HG02759 (cell line): ENCODE results near the gene CREBL2.
"Not testable (repeated sequence)": the region's sequence is repeated elsewhere in the genome, so short reads cannot be mapped to it uniquely, and the experiment has no call there.

Experiments
- ATAC-seq: cut with Tn5 transposase; IDR thresholded peaks from one replicate; pipeline ENCODE4 v1.9.1; 2021; ENCODE audit warnings: mild to moderate bottlenecking, moderate library complexity; ENCODE audit not compliant: unreplicated experiment

The CREBL2 gene

GRCh38 chr12:12596598-12596997 lies 15.1 kb upstream of the CREBL2 start:
- not testable (repeated sequence) for ATAC-seq

GRCh38 chr12:12598864-12599263 lies 12.8 kb upstream of the CREBL2 start:
- ATAC-seq = no peak

DNA sequence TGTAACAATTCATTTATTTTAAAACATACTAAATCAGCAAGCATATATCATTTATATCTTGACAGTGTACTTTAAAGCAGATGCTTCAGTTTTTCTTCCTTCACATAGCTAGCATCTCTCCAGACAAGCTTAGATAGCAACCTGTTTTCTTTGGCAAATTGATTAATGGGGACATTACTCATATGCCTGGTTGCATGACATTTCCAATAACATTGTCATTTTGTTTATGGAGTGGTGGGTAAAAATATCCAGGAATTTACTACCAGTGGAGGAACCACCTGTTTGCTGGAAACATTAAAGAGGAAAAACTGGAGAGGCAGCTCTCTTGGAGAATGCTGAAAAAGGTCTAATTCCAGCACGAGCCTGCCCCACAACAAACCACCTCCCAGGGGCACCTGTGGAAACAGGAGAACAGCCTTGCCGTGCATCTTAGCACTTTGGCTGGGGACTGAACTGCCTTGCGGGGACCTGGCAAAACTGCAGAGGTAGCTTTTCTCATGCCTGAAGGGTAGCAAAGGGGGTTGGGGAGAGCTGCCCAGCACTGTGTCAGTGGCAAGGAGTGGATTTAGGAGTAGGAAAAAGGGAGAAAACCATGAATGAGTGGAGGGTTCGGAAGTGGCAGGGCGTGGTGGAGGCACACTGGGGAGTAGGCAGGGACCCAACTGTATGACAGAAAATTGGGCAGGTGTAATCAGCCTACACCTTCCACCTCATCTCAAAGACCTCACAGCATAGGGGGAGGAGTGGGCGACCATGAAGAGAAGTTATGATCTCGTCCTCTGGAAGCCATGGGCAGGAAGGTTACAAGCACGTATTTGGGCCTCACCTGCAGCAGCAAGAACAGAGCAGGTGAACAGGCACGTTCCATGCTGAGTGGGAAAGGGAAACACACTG lies 11.7 kb upstream of the CREBL2 start:
- no peak for ATAC-seq

DNA sequence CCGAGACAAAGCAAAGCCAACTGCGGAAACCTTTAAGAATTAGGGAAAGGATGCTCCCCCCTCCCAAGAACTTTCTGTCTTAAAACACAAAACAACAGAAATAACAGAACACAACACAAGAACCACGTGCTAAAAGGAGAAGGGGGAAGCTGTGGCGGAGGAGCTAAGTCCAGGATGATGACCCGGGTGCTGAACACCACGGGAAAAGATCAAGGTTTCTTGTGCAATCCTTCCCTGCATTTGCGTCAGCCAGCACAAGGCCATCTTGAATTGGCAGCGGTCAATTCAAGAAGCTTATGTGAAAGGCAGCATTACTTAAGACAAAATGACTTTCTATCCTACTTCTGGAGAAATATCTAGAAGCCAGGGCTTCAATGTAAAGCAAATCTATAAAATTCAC lies 11.0 kb upstream of the CREBL2 start:
- ATAC-seq = no peak

- no peak for ATAC-seq
Observed at GRCh38 chr12:12604740-12605139, 6.9 kb upstream of the CREBL2 start.

DNA sequence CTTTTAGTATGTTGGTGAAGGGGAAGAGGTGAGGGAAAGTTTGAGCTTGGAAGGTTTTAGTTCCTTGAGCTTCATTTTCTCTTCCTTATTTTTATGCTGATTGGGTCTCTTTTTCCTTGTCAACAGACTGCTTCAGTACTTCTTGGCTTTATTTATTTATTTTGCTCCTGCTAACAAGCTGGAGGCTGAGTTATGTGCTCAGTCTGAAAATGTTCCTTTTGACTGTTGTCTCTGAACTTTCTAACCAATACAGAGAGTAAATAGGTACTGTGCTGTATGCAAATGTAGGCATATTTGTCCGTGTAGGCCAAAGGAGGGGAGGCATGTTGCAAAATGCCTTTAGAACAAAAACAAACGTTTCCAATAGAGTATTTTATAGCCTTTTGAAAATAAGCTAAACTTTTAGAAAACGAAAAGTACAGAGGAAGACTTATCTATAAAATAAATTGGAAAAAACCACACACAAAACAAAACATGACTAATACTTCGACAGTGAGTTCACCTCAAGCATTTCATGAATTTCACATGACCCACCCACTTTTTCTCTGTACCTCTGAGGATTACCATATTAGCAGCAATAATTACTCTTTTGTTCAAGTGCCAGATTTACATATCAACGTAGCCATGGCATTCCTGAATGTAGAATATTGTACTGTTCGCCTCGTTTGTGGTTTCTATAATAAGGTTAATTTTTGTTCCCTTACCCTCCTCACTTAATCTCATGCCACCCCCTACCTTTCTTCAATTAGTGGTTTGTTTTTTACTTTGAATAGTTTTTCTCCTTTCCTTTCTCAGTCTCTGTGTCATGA lies 4.7 kb upstream of the CREBL2 start:
- ATAC-seq = no peak

DNA sequence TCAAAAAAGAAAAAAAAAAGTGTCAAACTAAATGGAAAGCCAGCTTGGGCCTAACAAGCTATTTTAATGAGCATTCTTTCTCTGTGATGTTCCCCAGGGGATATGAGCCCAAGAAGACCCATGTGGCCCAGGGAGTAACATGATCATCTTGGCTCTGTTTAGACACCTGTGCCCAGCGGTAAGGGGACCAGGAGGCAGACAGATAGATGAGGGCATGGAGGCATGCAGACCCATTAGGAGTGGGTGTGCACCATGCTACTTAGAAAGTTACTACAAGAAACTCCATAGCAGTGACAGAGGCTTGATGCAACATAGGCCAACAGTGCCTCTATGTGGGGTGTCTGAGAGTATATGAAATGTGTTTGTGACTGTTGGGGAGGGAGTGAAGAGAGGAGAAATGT lies 3.1 kb upstream of the CREBL2 start:
- no peak for ATAC-seq

GRCh38 chr12:12609692-12610091 lies 2.0 kb upstream of the CREBL2 start:
- no peak for ATAC-seq

GRCh38 chr12:12610711-12611110 lies 965 bp upstream of the CREBL2 start:
- ATAC-seq = no peak

- no peak for ATAC-seq
Observed at GRCh38 chr12:12612358-12612757, 682 bp downstream of the CREBL2 start.

- no peak for ATAC-seq
Observed at GRCh38 chr12:12613344-12613743, 1.7 kb downstream of the CREBL2 start.

DNA sequence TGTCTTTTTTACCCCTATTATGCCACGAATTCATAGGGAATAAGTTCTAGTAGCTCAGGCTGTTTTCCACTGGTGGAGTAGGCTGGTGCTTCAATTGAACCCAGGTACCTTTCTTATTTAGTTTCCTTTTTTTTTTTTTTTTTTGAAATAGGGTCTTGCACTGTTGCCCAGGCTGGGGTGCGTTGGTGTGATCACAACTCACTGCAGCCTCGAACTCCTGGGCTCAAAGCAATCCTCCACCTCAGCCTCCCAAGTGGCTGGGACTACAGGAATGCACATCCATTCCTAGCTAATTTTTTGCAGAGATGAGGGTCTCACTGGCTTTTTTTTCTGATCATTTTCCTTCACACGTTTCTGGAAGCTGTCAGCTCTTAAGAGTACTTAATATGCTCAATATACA lies 2.7 kb downstream of the CREBL2 start:
- no peak for ATAC-seq

DNA sequence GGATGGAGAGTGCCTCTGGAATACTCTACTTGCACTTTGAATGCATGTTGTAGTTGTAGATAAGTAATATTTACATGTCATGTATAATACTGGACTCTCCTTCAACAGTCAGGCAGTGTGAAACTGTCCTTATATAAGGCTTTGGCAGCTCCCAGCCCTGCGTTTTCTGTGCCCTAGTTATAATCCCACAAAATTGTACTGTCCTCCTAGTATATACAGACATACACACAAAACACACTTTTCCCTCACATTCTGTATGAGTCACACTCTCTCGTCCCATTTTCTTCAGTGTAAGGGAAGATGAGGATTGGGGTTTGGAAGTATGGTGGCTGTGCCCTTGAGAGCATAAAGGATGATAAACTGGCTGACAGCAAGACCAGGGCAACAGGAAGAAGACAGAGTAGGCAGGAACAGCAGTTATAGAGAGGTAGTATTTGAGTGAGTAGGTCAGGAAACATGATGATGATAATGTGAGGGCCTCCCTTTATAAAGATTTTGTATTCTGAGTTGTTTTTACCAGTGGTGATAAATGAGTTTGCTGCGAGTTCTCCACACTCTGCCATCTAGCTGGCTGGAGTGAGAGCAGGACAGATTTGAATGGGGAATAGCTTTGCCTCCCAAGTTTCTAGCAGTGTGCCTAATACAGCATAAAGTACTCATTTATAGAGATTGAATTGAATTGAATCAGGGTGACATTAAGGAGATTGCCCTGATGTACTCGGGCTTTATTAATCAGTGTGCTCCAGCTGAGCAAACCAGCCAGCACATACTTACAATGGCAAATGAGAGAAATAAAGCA lies 5.0 kb downstream of the CREBL2 start:
- no peak for ATAC-seq

DNA sequence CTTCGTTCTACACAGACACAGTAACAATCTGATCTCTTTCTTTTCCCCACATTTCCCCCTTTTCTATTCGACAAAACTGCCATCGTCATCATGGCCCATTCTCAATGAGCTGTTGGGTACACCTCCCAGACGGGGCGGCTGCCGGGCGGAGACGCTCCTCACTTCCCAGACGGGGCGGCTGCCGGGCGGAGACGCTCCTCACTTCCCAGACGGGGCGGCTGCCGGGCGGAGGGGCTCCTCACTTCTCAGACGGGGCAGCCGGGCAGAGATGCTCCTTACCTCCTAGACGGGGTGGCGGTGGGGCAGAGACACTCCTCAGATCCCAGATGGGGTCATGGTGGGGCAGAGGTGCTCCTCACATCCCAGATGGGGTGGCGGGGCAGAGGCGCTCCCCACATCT lies 6.4 kb downstream of the CREBL2 start:
- ATAC-seq = not testable (repeated sequence)

DNA sequence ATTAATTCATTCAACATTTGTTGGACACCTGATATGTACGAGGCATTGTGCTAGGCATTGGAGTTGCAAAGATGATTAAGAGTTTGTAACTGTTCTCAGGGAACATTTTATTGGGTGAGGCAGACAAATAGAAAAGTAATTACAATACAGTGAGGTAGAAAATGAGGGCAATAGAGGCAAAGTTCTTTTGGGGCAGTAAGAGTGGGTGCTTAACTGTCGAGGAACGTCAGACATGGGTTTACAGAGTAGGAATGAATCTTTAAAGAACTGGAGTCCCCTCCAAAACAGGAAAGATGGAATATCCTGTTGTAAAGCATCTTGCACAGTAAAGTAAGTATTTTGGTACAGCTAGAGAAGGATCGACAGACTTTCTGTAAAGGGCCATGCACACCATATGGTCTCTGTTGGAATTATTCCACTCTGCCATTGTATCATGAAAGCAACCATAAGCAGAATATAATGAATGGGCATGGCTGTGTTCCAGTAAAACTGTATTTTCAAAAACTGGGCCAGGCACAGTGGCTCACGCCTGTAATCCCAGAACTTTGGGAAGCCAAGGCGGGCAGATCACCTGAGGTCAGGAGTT lies 9.1 kb downstream of the CREBL2 start:
- ATAC-seq = no peak

GRCh38 chr12:12622418-12622817 lies 10.7 kb downstream of the CREBL2 start:
- ATAC-seq = no peak

GRCh38 chr12:12624498-12624992 lies 12.9 kb downstream of the CREBL2 start:
- ATAC-seq = no peak

- ATAC-seq = no peak
Observed at GRCh38 chr12:12626471-12626870, 14.8 kb downstream of the CREBL2 start.

DNA sequence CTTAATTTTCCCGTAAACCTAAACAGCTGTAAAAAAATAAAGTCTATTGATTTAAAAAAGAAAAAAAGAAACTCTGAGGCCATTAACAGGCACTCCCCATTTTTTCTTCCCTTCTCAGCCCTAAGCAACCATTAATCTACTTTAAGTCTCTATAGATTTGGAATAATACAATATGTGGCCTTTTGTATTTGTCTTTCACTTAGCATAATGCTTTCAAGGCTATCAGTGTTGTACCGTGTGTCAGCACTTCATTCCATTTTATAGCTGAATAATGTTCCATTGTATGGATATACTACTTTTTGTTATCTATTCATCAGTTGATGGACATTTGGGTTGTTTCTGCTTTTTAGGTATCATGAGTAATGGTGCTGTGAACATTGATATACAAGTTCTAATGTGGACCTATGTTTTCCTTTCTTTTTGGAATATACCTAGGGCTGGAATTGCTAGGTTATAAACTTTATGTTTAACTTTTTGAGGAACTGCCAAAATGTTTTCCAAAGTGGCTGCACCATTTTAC lies 15.7 kb downstream of the CREBL2 start:
- no peak for ATAC-seq

GRCh38 chr12:12628013-12628412 lies 16.3 kb downstream of the CREBL2 start:
- no peak for ATAC-seq
